GM12878 (cell line): Measurements from ENCODE around the gene RHOB.

Experiments used
- ATF2 ChIP-seq: IDR thresholded peaks from 2 replicates; pipeline ENCODE4 v1.6.1; 2012; ENCODE audit warnings: low read length, inconsistent platforms
- CTCF ChIP-seq, 3 experiments: IDR thresholded peaks in 2 of 3; conservative IDR thresholded peaks in 1 of 3; 2 replicates each; pipeline ENCODE4 v1.5.1; 2011; ENCODE audit warnings: low read depth in 3 of 3, low read length in 3 of 3, mild to moderate bottlenecking in 3 of 3, control low read depth in 2 of 3, moderate library complexity in 2 of 3, inconsistent platforms in 1 of 3, mixed read lengths in 1 of 3; ENCODE audit not compliant: control insufficient read depth in 2 of 3, insufficient read depth in 1 of 3; ENCODE audit errors: extremely low read depth in 1 of 3
- FOXM1 ChIP-seq: IDR thresholded peaks from 2 replicates; pipeline ENCODE4 v1.6.1; 2012; ENCODE audit warnings: low read depth, mild to moderate bottlenecking, inconsistent platforms, low read length, moderate library complexity
- NFYA ChIP-seq: IDR thresholded peaks from 2 replicates; pipeline ENCODE4 v1.6.1; 2011; ENCODE audit warnings: low read depth, mild to moderate bottlenecking, low read length, improper control_type of control experiment, borderline replicate concordance
- SIN3A ChIP-seq: IDR thresholded peaks from 2 replicates; pipeline ENCODE4 v1.6.1; 2012; ENCODE audit warnings: low read depth, low read length, improper control_type of control experiment
- SUZ12 ChIP-seq: fragments of 200-600 bp; sonication (generic); IDR thresholded peaks from one replicate; pipeline ENCODE4 v1.6.1; 2018; ENCODE audit warnings: antibody characterized with exemption, mild to moderate bottlenecking; ENCODE audit not compliant: unreplicated experiment
- TCF3 ChIP-seq: IDR thresholded peaks from 2 replicates; pipeline ENCODE4 v1.6.1; 2012; ENCODE audit warnings: low read depth, mild to moderate bottlenecking, low read length, borderline replicate concordance; ENCODE audit not compliant: insufficient read depth

- TF ChIP-seq CTCF (IDR thresholded peaks at IDR 0.05 in 2 of 3, conservative IDR thresholded peaks at IDR 0.05 in 1 of 3; ENCODE audit: control insufficient read depth in 2 of 3, extremely low read depth in 1 of 3, insufficient read depth in 1 of 3, low read depth in 3 of 3, low read length in 3 of 3) (no peak), SUZ12 (no peak), NFYA (no peak), TCF3 (no peak), SIN3A (no peak), FOXM1 (no peak), ATF2 (no peak)
These were observed 32.1 kb upstream of the RHOB start for GRCh38 chr2:20414806-20415205.
